ENCODE results near the gene NUDT1. TPM values are rescaled to one million over a fixed set of nuclear protein-coding genes. Genes with fewer than 3 reads are reported as not detected.

Gene NUDT1
- total and polyA plus RNA-seq, 2 experiments from 2014 or later: 54.5 to 163 TPM

DNA sequence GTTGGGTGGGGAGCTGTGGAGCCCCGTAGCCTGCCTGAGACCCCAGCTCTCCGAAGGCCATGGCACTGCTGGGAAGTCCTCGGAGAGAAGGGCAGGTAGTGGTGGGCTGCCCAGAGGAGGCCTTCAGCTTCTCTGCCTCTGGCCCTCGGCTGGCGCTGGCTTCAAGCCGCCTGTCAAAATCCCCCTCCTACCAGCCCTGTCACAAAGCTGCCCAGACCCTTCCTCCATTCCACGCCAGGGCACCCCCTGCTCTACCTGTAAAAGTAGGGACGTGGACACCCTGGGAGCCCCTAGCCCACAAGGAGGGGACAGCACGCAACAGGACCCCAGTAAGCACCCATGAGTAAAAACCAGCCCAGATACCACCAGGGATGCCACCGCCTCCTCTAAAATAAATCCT is 40.9 kb upstream of the NUDT1 start:
- Histone ChIP-seq H3K4me3 (no peak overlapping the region), H4K20me1 (replicated peaks; ENCODE audit: insufficient read depth) (peaks cover 6% of the 10 kb centered on the region; the same call in 1 of the 2 replicates), H2AFZ (no peak overlapping the region), H3K36me3 (ENCODE audit: insufficient read depth) (peaks cover 2% of the 10 kb centered on the region; the same call in 1 of the 2 replicates), H3K4me2 (no peak overlapping the region), H3K27ac (ENCODE audit: low read depth) (no peak overlapping the region), H3K9me2 (ENCODE audit: insufficient read depth) (no peaks in the 10 kb centered on the region), H3K79me2 (replicated peaks; ENCODE audit: insufficient read depth) (peaks cover 10% of the 10 kb centered on the region; the same call in 1 of the 2 replicates), H3K27me3 (ENCODE audit: insufficient read depth) (no peaks in the 10 kb centered on the region), H3F3A (replicated peaks; ENCODE audit: low read depth) (no peaks in the 10 kb centered on the region), H3K4me1 (ENCODE audit: insufficient read depth) (no peaks in the 10 kb centered on the region)
- Mint-ChIP-seq H3K36me3 (ENCODE audit: low read depth) (peaks cover 37% of the 10 kb centered on the region), H3K4me3 (no peak overlapping the region), H3K9me3 (no peaks in the 10 kb centered on the region), H3K4me1 (no peaks in the 10 kb centered on the region; the same call in 2 of the 3 replicates), H3K27ac (no peak overlapping the region), H3K27me3 (ENCODE audit: insufficient read depth, low read depth, poor library complexity) (peaks cover 10% of the 10 kb centered on the region)
- ATAC-seq (no peak), DNase-seq (ENCODE audit: low spot score) (no peak)
- TF ChIP-seq JUNB (IDR thresholded peaks at IDR 0.05; ENCODE audit: unreplicated experiment) (no peak), CREB1 (CRISPR knock-in tag; IDR thresholded peaks at IDR 0.05; ENCODE audit: low read depth) (no peak), CTCF (conservative IDR thresholded peaks at IDR 0.05; ENCODE audit: low read depth in 2 of 2) (no peak), POLR2AphosphoS5 (IDR thresholded peaks at IDR 0.05; ENCODE audit: low read depth) (no peak), ZNF114 (CRISPR knock-in tag; IDR thresholded peaks at IDR 0.05) (no peak), NANOG (IDR thresholded peaks at IDR 0.05; ENCODE audit: borderline replicate concordance) (no peak), EZH2phosphoT487 (IDR thresholded peaks at IDR 0.05; ENCODE audit: unreplicated experiment) (no peak)

DNA sequence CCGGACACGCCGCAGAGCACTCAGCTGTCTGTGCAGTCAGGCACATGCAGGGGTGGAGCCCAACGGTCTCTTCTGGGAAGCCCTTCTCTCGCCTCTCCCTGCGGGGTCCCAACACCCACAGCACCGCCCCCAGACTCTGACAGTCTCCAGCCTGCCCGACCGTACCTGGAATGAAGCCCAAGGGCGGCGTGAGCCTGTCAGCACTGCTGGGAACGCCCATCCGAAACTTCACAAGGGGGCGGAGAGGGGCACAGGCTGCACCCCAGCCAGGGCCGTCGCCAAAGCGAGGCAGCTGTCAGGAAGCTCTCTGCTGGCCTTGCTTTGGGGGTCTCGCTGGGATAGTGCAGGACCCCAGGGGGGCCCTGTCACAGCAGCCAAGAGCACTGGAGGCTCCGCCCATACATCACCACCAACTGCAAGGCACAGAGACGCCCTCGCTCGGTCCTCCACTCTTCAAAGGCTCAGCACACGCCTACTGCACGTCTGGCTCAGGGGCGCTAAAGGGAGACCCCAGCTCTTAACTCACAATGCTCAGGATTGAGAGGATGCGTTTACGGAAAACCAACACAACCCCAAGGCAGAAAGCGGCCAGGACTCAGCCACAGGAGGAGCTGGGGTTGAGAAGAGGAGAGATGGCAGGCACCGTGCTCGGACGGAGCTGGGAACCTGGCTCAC is 40.2 kb upstream of the NUDT1 start:
- peaks cover 34% of the 10 kb centered on the region for H3K36me3 Mint-ChIP-seq (ENCODE audit: low read depth)
- DNase-seq (ENCODE audit: low spot score) (no peak), ATAC-seq (no peak)
- Histone ChIP-seq H3F3A (replicated peaks; ENCODE audit: low read depth) (no peaks in the 10 kb centered on the region), H3K27me3 (ENCODE audit: insufficient read depth) (no peaks in the 10 kb centered on the region), H4K20me1 (replicated peaks; ENCODE audit: insufficient read depth) (peaks cover 6% of the 10 kb centered on the region; the same call in 1 of the 2 replicates), H2AFZ (no peak overlapping the region), H3K4me1 (ENCODE audit: insufficient read depth) (no peaks in the 10 kb centered on the region), H3K27ac (ENCODE audit: low read depth) (no peak overlapping the region), H3K36me3 (ENCODE audit: insufficient read depth) (no peaks in the 10 kb centered on the region), H3K4me3 (no peak overlapping the region), H3K79me2 (replicated peaks; ENCODE audit: insufficient read depth) (peaks cover 14% of the 10 kb centered on the region; the same call in 1 of the 2 replicates), H3K4me2 (no peak overlapping the region), H3K9me2 (ENCODE audit: insufficient read depth) (no peaks in the 10 kb centered on the region)
- no peaks in the 10 kb centered on the region for H3K9me3 Mint-ChIP-seq
- H3K4me3 Mint-ChIP-seq: no peak overlapping the region
- no peak overlapping the region for H3K27ac Mint-ChIP-seq
- peaks cover 10% of the 10 kb centered on the region for H3K27me3 Mint-ChIP-seq (ENCODE audit: insufficient read depth, low read depth, poor library complexity)
- H3K4me1 Mint-ChIP-seq: no peaks in the 10 kb centered on the region; the same call in 2 of the 3 replicates
- TF ChIP-seq ZNF331 (CRISPR knock-in tag; IDR thresholded peaks at IDR 0.05; ENCODE audit: low read depth) (no peak), JUNB (IDR thresholded peaks at IDR 0.05; ENCODE audit: unreplicated experiment) (no peak), REST (IDR thresholded peaks at IDR 0.05; ENCODE audit: unreplicated experiment) (no peak), CREB1 (CRISPR knock-in tag; IDR thresholded peaks at IDR 0.05; ENCODE audit: low read depth) (no peak), NANOG (IDR thresholded peaks at IDR 0.05; ENCODE audit: borderline replicate concordance) (no peak), ETS1 (IDR thresholded peaks at IDR 0.05) (no peak), POLR2AphosphoS5 (IDR thresholded peaks at IDR 0.05; ENCODE audit: low read depth) (no peak), ZNF114 (CRISPR knock-in tag; IDR thresholded peaks at IDR 0.05) (no peak), EZH2 (IDR thresholded peaks at IDR 0.05; ENCODE audit: low read depth, unreplicated experiment) (no peak), EZH2phosphoT487 (IDR thresholded peaks at IDR 0.05; ENCODE audit: unreplicated experiment) (no peak), STAT1 (IDR thresholded peaks at IDR 0.05; ENCODE audit: unreplicated experiment) (no peak)

Data from GM23338 (cell line).